Loucy (cell line): ENCODE results near the gene CRYBG3.

Experiments
- H2AFZ ChIP-seq: fragments of 200-600 bp; sonication (generic); 2 replicates; pipeline ENCODE4 v1.6.0; 2016; ENCODE audit warnings: antibody characterized with exemption, mild to moderate bottlenecking, low read length, moderate library complexity
- H3F3A ChIP-seq: fragments of 200-600 bp; 2 replicates; pipeline ENCODE4 v1.6.0; 2016; ENCODE audit warnings: antibody characterized with exemption, low read depth, mild to moderate bottlenecking
- H3K27me3 ChIP-seq: fragments of 200-600 bp; sonication (generic); 2 replicates; pipeline ENCODE4 v1.6.1; 2014; ENCODE audit warnings: low read length, mild to moderate bottlenecking; ENCODE audit not compliant: insufficient read depth, poor library complexity, severe bottlenecking
- H3K36me3 ChIP-seq: fragments of 200-600 bp; sonication (generic); 2 replicates; pipeline ENCODE4 v1.6.1; 2016; ENCODE audit warnings: low read length; ENCODE audit not compliant: insufficient read depth
- H3K4me1 ChIP-seq: fragments of 200-600 bp; sonication (generic); 2 replicates; pipeline ENCODE4 v1.5.1; 2014; ENCODE audit warnings: low read length, mild to moderate bottlenecking; ENCODE audit not compliant: insufficient read depth, poor library complexity, severe bottlenecking
- H3K4me2 ChIP-seq: fragments of 200-600 bp; sonication (generic); 2 replicates; pipeline ENCODE4 v1.6.0; 2014; ENCODE audit warnings: antibody characterized with exemption, low read length, low read depth, mild to moderate bottlenecking; ENCODE audit not compliant: poor library complexity, severe bottlenecking
- H3K4me3 ChIP-seq: fragments of 200-600 bp; sonication (generic); 2 replicates; pipeline ENCODE4 v1.5.1; 2014; ENCODE audit warnings: low read length, mild to moderate bottlenecking, mixed read lengths; ENCODE audit not compliant: poor library complexity, severe bottlenecking
- H3K79me2 ChIP-seq: fragments of 200-600 bp; sonication (generic); 2 replicates; pipeline ENCODE4 v1.6.1; 2014; ENCODE audit warnings: low read length; ENCODE audit not compliant: insufficient read depth
- H3K9ac ChIP-seq: fragments of 200-600 bp; sonication (generic); 2 replicates; pipeline ENCODE4 v1.6.0; 2014; ENCODE audit warnings: mild to moderate bottlenecking, low read depth, low read length, moderate library complexity; ENCODE audit not compliant: poor library complexity, severe bottlenecking
- H3K9me2 ChIP-seq: fragments of 200-600 bp; sonication (generic); replicated peaks from 2 replicates; pipeline ENCODE4 v1.6.1; 2016; ENCODE audit warnings: low read depth, low read length, mixed read lengths
- H3K9me3 ChIP-seq: fragments of 200-600 bp; sonication (generic); 2 replicates; pipeline ENCODE4 v1.6.1; 2014; ENCODE audit warnings: mild to moderate bottlenecking, antibody characterized with exemption, low read length, low read depth; ENCODE audit not compliant: insufficient read depth
- H4K20me1 ChIP-seq: fragments of 200-600 bp; sonication (generic); 2 replicates; pipeline ENCODE4 v1.6.0; 2014; ENCODE audit warnings: antibody characterized with exemption, low read length, mild to moderate bottlenecking; ENCODE audit not compliant: insufficient read depth, poor library complexity, severe bottlenecking
- EZH2phosphoT487 ChIP-seq: fragments of 200-600 bp; IDR thresholded peaks from 2 replicates; pipeline ENCODE4 v1.6.1; 2018; ENCODE audit warnings: antibody characterized with exemption, mild to moderate bottlenecking, moderate library complexity, borderline replicate concordance
- TF ChIP-seq, protein P1 (sequence below): fragments of 200-600 bp; sonication (generic); conservative IDR thresholded peaks from 2 replicates; pipeline ENCODE4 v1.5.1; 2014; ENCODE audit warnings: mild to moderate bottlenecking, antibody characterized with exemption, low read length

Gene CRYBG3

GRCh38 chr3:97882975-97883598, 61.3 kb downstream of the CRYBG3 start:
- Histone ChIP-seq H3K36me3 (no peaks in the 10 kb centered on the region; the same call in 1 of the 2 replicates), H3K79me2 (no peaks in the 10 kb centered on the region), H3K4me3 (no peak overlapping the region), H3K4me2 (no peak overlapping the region), H4K20me1 (no peaks in the 10 kb centered on the region), H3K9ac (no peak overlapping the region), H2AFZ (no peak overlapping the region), H3K4me1 (peaks cover 5% of the 10 kb centered on the region), H3K9me3 (no peaks in the 10 kb centered on the region), H3F3A (no peaks in the 10 kb centered on the region), H3K27me3 (no peaks in the 10 kb centered on the region), H3K9me2 (no peaks in the 10 kb centered on the region)
- TF ChIP-seq EZH2phosphoT487: no peak
- TF ChIP-seq, protein P1, sequence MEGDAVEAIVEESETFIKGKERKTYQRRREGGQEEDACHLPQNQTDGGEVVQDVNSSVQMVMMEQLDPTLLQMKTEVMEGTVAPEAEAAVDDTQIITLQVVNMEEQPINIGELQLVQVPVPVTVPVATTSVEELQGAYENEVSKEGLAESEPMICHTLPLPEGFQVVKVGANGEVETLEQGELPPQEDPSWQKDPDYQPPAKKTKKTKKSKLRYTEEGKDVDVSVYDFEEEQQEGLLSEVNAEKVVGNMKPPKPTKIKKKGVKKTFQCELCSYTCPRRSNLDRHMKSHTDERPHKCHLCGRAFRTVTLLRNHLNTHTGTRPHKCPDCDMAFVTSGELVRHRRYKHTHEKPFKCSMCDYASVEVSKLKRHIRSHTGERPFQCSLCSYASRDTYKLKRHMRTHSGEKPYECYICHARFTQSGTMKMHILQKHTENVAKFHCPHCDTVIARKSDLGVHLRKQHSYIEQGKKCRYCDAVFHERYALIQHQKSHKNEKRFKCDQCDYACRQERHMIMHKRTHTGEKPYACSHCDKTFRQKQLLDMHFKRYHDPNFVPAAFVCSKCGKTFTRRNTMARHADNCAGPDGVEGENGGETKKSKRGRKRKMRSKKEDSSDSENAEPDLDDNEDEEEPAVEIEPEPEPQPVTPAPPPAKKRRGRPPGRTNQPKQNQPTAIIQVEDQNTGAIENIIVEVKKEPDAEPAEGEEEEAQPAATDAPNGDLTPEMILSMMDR: no peak

GRCh38 chr3:97883736-97884135, 61.9 kb downstream of the CRYBG3 start:
- Histone ChIP-seq H3K4me3 (no peak overlapping the region), H3F3A (no peaks in the 10 kb centered on the region), H3K36me3 (no peaks in the 10 kb centered on the region; the same call in 1 of the 2 replicates), H3K4me1 (peaks cover 5% of the 10 kb centered on the region), H3K9ac (no peak overlapping the region), H3K79me2 (no peaks in the 10 kb centered on the region), H3K9me2 (no peaks in the 10 kb centered on the region), H2AFZ (no peak overlapping the region), H3K27me3 (no peaks in the 10 kb centered on the region), H3K4me2 (no peak overlapping the region), H3K9me3 (no peaks in the 10 kb centered on the region), H4K20me1 (no peaks in the 10 kb centered on the region)
- TF ChIP-seq EZH2phosphoT487: no peak
- TF ChIP-seq, protein P1: no peak

DNA sequence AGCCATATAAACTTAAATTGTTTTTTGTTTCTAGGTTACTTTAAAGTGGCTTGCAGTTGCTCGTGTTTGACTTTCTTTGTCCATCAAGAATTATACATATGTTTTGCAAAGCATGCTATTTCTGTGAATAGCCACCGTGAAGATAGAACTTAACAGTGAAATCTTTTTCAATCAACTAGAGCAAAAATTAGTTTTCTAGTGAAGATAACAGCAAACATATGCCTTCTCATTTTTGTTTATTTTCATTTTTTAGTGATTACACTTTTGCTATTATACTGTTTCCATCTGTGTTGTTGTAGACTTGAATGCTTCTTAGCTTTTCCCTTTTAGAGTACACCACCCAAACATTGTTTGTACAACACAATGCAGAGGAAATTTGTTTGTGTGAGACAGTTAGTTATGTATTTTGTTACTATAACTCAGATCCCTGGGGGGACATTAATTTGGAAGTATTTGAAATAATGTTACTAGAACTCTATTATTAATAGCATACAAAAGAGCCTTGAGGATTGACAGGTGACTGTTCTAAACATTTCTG, 62.8 kb downstream of the CRYBG3 start:
- H3F3A ChIP-seq: no peaks in the 10 kb centered on the region
- TF ChIP-seq, protein P1: no peak
- TF ChIP-seq EZH2phosphoT487: no peak
- no peaks in the 10 kb centered on the region; the same call in 1 of the 2 replicates for H3K36me3 ChIP-seq
- H4K20me1 ChIP-seq: no peaks in the 10 kb centered on the region
- no peak overlapping the region for H3K9ac ChIP-seq
- no peaks in the 10 kb centered on the region for H3K27me3 ChIP-seq
- H3K4me1 ChIP-seq: peaks cover 5% of the 10 kb centered on the region
- no peak overlapping the region for H2AFZ ChIP-seq
- no peak overlapping the region for H3K4me3 ChIP-seq
- H3K4me2 ChIP-seq: no peak overlapping the region
- no peaks in the 10 kb centered on the region for H3K79me2 ChIP-seq
- no peaks in the 10 kb centered on the region for H3K9me2 ChIP-seq
- no peaks in the 10 kb centered on the region for H3K9me3 ChIP-seq
